ENCODE results near the gene CNNM3. TPM values are rescaled to one million over a fixed set of nuclear protein-coding genes. Genes with fewer than 3 reads are reported as not detected.
"Not testable (repeated sequence)": the region's sequence is repeated elsewhere in the genome, so short reads cannot be mapped to it uniquely, and the experiment has no call there.

The CNNM3 gene
- total RNA-seq, 1 donor from 2014 or later, result 20.9 TPM

DNA sequence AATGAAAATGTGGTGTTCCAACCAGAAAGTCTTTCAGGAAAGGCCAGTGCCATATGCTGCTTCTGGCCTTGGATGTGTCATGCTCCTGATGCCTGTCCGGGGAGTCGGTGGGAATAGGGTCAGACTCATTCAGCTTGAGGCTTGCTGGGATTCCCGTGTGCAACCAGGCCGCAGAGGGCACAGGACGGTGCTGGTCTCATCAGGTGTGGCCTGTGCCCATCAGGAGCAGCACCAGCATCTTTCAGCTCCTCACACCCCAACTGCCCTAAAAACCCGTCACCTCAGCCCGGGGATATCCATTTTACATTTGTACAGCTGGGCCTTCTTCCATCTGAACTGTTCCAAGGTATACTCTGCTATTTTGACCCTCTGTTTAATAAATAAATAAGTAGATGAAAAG lies 13.3 kb upstream of the CNNM3 start:
- Mint-ChIP-seq H3K27ac (ENCODE audit: unreplicated experiment) (no peak overlapping the region), H3K4me3 (ENCODE audit: unreplicated experiment) (no peak overlapping the region), H3K9me3 (ENCODE audit: unreplicated experiment) (no peaks in the 10 kb centered on the region), H3K4me1 (ENCODE audit: unreplicated experiment) (no peaks in the 10 kb centered on the region), H3K36me3 (ENCODE audit: unreplicated experiment) (peaks cover 5% of the 10 kb centered on the region), H3K27me3 (ENCODE audit: unreplicated experiment) (no peaks in the 10 kb centered on the region)
- no peak for DNase-seq (ENCODE audit: extremely low spot score, unreplicated experiment)
- TF ChIP-seq, protein P1, sequence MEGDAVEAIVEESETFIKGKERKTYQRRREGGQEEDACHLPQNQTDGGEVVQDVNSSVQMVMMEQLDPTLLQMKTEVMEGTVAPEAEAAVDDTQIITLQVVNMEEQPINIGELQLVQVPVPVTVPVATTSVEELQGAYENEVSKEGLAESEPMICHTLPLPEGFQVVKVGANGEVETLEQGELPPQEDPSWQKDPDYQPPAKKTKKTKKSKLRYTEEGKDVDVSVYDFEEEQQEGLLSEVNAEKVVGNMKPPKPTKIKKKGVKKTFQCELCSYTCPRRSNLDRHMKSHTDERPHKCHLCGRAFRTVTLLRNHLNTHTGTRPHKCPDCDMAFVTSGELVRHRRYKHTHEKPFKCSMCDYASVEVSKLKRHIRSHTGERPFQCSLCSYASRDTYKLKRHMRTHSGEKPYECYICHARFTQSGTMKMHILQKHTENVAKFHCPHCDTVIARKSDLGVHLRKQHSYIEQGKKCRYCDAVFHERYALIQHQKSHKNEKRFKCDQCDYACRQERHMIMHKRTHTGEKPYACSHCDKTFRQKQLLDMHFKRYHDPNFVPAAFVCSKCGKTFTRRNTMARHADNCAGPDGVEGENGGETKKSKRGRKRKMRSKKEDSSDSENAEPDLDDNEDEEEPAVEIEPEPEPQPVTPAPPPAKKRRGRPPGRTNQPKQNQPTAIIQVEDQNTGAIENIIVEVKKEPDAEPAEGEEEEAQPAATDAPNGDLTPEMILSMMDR (IDR thresholded peaks at IDR 0.05), result no peak

DNA sequence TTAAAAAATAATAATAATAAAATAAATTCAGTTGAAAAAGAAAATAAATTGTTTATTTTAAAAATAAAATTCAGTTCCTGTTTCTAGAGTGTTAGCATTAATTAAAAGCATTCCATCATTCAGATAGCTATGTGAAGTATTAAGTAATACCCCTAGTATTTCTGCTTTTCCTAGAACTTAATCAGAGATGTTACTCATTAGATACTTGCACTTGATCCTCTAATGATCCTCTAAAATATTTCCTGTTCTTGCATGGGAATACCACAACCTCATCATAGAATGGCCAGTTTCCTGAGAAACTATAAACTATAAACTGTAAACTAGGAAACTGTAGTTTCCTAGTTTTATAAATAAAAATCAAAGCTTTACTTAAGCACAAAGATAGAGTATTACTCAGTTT lies 11.1 kb upstream of the CNNM3 start:
- no peak overlapping the region for H3K27ac Mint-ChIP-seq (ENCODE audit: unreplicated experiment)
- TF ChIP-seq, protein P1 (IDR thresholded peaks at IDR 0.05), result no peak
- H3K9me3 Mint-ChIP-seq (ENCODE audit: unreplicated experiment), result no peaks in the 10 kb centered on the region
- H3K36me3 Mint-ChIP-seq (ENCODE audit: unreplicated experiment), result no peaks in the 10 kb centered on the region
- DNase-seq (ENCODE audit: extremely low spot score, unreplicated experiment), result no peak
- no peak overlapping the region for H3K4me3 Mint-ChIP-seq (ENCODE audit: unreplicated experiment)
- H3K27me3 Mint-ChIP-seq (ENCODE audit: unreplicated experiment), result no peaks in the 10 kb centered on the region
- no peaks in the 10 kb centered on the region for H3K4me1 Mint-ChIP-seq (ENCODE audit: unreplicated experiment)

DNA sequence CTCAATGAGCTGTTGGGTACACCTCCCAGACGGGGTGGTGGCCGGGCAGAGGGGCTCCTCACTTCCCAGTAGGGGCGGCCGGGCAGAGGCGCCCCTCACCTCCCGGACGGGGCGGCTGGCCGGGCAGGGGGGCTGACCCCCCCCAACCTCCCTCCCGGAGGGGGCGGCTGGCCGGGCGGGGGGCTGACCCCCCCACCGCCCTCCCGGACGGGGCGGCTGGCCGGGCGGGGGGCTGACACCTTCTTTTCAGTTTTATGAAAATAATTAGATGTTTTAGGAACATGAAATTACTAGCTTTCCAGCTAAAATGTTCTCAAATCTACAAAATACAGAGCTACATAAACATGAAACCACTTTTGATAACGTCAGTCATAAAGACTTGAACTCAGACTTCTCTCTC lies 10.1 kb upstream of the CNNM3 start:
- DNase-seq (ENCODE audit: extremely low spot score, unreplicated experiment); H3K4me1 Mint-ChIP-seq (ENCODE audit: unreplicated experiment); H3K9me3 Mint-ChIP-seq (ENCODE audit: unreplicated experiment); H3K4me3 Mint-ChIP-seq (ENCODE audit: unreplicated experiment); H3K27ac Mint-ChIP-seq (ENCODE audit: unreplicated experiment); H3K27me3 Mint-ChIP-seq (ENCODE audit: unreplicated experiment); H3K36me3 Mint-ChIP-seq (ENCODE audit: unreplicated experiment): not testable (repeated sequence)

DNA sequence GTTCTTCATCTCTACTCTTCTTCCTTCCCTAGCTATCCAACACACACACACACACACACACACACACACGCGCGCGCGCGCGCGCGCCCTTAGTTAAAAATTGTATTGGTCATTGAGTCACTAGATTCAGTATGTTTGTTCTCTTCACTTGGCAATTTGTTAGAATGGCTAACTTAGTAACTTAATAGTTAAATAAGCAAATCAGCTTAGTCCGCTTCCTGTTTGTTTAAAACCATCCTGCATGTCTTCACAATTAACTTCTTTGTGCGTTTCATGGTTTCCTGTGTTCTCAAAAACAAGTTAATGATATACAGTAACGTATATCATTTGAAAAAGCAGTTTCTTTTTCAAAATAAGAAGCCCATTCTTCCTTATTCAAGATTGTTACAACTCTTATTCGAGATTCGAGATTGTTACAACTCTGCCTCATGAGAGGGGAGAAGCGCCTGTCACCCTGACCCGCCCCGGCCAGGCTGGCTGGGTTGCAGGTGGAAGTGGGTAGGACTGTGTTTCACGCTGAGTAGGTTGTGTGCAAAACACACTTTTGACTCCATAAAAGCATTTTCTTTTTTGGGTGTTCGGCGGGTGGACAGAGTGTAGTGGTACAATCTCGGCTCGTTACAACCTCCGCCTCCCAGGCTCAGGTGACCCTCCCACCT lies 9.5 kb upstream of the CNNM3 start:
- Mint-ChIP-seq H3K4me1 (ENCODE audit: unreplicated experiment) (no peaks in the 10 kb centered on the region), H3K4me3 (ENCODE audit: unreplicated experiment) (no peak overlapping the region), H3K27me3 (ENCODE audit: unreplicated experiment) (no peaks in the 10 kb centered on the region), H3K36me3 (ENCODE audit: unreplicated experiment) (no peaks in the 10 kb centered on the region), H3K27ac (ENCODE audit: unreplicated experiment) (no peak overlapping the region), H3K9me3 (ENCODE audit: unreplicated experiment) (no peaks in the 10 kb centered on the region)
- DNase-seq (ENCODE audit: extremely low spot score, unreplicated experiment), result no peak
- TF ChIP-seq, protein P1 (IDR thresholded peaks at IDR 0.05), result no peak

DNA sequence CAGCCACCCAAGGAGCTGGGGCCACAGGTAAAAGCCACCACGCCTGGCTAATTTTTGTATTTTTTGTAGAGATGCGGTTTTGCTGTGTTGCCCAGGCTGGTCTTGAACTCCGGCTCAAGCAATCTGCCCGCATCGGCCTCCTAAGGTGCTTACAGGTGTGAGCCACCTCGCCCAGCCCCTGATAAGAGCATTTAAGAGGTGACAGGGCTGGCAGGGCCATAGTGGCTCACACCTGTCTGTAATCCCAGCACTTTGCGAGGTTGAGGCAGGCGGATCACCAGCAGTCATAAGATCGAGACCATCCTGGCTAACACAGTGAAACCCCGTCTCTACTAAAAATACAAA lies 9.0 kb upstream of the CNNM3 start:
- TF ChIP-seq, protein P1 (IDR thresholded peaks at IDR 0.05), result no peak

More for the DNA sequence above, 9.0 kb upstream of the CNNM3 start:
- H3K9me3 Mint-ChIP-seq (ENCODE audit: unreplicated experiment), result no peaks in the 10 kb centered on the region
- no peak overlapping the region for H3K27ac Mint-ChIP-seq (ENCODE audit: unreplicated experiment)
- no peak overlapping the region for H3K4me3 Mint-ChIP-seq (ENCODE audit: unreplicated experiment)
- DNase-seq (ENCODE audit: extremely low spot score, unreplicated experiment), result no peak
- no peaks in the 10 kb centered on the region for H3K4me1 Mint-ChIP-seq (ENCODE audit: unreplicated experiment)
- no peaks in the 10 kb centered on the region for H3K36me3 Mint-ChIP-seq (ENCODE audit: unreplicated experiment)
- H3K27me3 Mint-ChIP-seq (ENCODE audit: unreplicated experiment), result no peaks in the 10 kb centered on the region

Data from osteocyte (in vitro differentiated cells).